GM12801 (cell line): ENCODE measurements around the gene VSIG8.

ENCODE experiments used
- TF ChIP-seq, protein P1 (sequence below): IDR thresholded peaks from one replicate; pipeline ENCODE4 v1.5.1; 2011; ENCODE audit warnings: control low read depth; ENCODE audit not compliant: insufficient read length; ENCODE audit errors: extremely low read depth

VSIG8 gene

DNA sequence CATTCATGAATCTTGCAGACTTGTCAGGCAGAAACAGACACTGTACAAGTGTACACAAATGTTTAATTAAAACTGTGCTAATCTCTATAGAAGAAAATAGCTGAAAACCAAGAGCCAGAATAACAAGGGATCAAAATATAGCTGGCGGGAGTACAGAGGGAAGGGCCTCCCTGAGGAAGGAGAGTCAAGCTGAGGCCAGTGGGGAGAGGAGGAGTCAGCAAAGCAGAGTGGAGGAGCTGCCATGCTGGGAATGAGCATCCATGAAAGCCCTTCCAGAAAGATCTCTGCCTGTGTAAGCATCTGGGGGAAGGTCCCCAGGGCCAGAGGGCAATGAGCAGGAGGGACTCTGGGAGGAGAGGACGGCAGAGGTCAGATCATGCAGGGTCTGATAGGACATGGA, 20.7 kb downstream of the VSIG8 start:
- TF ChIP-seq, protein P1, sequence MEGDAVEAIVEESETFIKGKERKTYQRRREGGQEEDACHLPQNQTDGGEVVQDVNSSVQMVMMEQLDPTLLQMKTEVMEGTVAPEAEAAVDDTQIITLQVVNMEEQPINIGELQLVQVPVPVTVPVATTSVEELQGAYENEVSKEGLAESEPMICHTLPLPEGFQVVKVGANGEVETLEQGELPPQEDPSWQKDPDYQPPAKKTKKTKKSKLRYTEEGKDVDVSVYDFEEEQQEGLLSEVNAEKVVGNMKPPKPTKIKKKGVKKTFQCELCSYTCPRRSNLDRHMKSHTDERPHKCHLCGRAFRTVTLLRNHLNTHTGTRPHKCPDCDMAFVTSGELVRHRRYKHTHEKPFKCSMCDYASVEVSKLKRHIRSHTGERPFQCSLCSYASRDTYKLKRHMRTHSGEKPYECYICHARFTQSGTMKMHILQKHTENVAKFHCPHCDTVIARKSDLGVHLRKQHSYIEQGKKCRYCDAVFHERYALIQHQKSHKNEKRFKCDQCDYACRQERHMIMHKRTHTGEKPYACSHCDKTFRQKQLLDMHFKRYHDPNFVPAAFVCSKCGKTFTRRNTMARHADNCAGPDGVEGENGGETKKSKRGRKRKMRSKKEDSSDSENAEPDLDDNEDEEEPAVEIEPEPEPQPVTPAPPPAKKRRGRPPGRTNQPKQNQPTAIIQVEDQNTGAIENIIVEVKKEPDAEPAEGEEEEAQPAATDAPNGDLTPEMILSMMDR = no peak

DNA sequence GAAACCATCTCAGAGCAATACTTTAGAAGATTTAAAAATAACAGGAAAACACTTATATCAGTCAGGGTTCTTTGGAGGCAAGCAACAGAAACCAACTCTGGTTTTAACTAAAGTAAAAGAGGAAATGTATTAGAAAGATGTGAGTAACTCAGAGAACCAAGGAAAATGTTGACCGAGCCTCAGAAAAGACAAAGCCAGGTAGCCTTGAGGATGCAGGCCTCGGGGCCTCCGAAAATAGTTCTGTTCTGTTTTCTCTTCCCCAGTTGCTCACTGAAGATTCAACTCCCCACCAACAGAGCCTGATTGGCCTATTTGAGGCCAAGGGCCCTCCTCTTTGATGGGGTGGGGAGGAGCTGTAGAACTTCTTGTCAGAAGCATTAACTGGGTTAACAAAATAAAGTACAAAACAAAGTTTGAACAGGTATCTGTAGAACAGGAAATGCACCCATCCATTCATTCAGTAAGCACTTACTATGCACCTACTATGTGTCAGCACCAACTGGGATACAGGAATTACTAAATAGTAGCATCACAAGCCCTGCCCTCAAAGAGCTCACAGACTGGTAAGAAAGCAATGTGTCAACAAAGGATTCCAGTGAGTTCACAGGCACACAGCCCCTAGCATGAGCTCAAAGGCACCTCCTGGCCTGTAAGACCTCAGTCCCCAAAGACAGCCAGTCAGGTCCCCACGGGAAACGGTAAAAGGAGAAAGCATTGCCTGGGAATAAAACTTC, 23.2 kb downstream of the VSIG8 start:
- TF ChIP-seq, protein P1 = no peak

DNA sequence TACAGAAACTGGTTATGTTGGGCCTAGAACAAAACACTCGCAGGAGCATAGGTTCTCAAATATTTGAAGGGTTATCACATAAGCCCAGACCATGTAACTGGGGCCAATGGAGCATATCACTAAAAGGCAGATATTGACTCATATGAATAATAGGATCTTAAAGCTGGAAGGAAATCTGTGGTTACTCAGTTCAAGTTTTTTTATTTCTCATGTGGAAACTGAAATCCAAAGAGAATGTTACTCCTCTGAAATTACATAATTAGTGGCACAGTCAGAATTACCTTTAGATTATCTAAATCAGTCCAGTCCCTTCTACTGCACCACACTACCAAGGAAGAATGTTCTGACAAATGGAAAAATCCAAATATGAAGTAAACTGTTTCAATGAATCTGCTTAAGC, 23.7 kb downstream of the VSIG8 start:
- TF ChIP-seq, protein P1 = no peak

DNA sequence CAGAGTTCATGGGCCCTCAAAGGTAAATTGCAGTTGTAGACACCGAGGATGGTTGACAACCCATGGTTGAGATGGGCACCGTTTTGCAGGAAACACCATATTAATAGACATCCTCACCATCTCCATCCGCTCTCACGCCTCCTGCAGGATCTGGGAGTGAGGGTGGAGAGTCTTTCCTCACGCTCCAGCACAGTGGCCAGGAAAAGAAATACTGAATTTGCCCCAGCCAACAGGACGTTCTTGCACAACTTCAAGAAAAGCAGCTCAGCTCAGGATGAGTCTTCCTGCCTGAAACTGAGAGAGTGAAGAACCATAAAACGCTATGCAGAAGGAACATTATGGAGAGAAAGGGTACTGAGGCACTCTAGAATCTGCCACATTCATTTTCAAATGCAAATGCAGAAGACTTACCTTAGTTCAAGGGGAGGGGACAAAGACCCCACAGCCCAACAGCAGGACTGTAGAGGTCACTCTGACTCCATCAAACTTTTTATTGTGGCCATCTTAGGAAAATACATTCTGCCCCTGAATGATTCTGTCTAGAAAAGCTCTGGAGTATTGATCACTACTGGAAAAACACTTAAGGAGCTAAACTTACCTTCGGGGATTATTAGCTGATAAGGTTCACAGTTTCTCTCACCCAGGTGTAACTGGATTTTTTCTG, 26.5 kb downstream of the VSIG8 start:
- TF ChIP-seq, protein P1 = no peak

DNA sequence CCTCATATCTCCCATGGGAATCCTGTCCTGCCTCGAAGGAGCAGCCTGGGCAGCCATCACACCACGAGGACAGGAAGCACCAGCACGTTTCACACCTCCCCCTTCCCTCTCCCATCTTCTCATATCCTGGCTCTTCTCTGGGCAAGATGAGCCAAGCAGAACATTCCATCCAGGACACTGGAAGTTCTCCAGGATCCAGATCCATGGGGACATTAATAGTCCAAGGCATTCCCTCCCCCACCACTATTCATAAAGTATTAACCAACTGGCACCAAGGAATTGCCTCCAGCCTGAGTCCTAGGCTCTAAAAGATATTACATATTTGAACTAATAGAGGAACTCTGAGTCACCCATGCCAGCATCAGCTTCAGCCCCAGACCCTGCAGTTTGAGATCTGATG, 27.1 kb downstream of the VSIG8 start:
- TF ChIP-seq, protein P1 = no peak

DNA sequence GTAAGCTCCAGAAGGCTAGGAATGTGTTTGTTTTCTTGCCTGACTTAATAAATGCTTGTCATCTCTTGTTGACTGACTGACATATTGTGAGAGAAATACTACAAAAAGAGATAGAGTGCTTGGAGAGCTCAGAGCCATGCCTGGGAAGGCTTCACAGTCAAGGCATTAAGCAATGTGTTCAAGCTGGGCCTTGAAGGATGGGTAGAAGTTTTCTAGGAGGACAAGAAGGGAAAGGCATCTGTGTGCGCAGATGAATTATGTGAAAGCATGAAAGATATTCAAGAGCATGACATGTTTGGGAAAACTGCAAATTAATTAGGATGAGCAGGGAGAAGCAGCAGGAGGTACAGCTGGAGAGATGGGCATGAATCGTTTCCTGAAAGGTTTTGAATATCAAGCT, 30.1 kb downstream of the VSIG8 start:
- TF ChIP-seq, protein P1 = no peak

DNA sequence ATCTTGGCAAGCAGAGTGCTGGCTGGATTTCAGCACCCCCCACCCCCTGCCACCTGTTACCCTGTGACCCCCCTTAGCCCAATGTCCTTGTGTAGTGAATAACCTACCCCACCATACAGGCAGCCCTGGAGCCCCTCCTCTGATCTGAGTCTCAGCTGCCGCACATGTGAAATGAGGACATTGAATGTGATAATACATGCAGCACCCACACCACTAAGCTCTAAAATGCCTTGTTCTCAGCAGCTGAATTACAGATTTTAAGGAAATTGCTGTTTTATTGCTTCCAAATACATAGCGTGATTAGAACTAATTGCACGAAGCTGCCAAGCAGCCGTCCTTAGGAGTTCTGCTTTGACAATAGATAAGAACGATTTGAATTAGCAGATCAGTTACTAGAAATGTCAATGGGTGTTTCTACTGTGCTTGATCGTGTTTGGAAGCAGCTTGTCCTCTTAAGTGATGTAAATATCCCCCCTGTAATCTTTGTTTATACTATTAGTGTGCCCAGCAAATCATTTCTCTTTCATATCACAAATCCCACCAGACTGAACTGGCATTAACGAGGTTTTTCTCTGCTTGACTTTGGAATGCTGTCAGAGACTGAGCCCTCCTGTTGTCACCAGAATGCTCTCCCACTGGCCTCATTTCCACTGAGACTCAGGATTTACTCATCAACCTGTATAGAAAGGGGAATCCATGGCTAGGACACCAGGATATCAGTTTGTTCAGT, 30.9 kb downstream of the VSIG8 start:
- TF ChIP-seq, protein P1 = no peak
